NT2/D1 (cell line): Measurements from ENCODE around the gene ACTA2.

Experiments
- YY1 ChIP-seq: IDR thresholded peaks from 2 replicates; pipeline ENCODE4 v1.6.1; 2011; ENCODE audit not compliant: insufficient read length, insufficient read depth
- ZNF274 ChIP-seq: IDR thresholded peaks from 2 replicates; pipeline ENCODE4 v1.6.1; 2011; ENCODE audit warnings: mild to moderate bottlenecking, low read depth, low read length

GRCh38 chr10:88893611-88894010 lies 59.0 kb downstream of the ACTA2 start:
- no peak for TF ChIP-seq YY1
- no peak for TF ChIP-seq ZNF274
